GM21515 (cell line): ENCODE results near the gene KYAT1.

Source experiments
- ATAC-seq: cut with Tn5 transposase; IDR thresholded peaks from one replicate; pipeline ENCODE4 v1.9.1; 2021; ENCODE audit not compliant: unreplicated experiment

The KYAT1 gene

DNA sequence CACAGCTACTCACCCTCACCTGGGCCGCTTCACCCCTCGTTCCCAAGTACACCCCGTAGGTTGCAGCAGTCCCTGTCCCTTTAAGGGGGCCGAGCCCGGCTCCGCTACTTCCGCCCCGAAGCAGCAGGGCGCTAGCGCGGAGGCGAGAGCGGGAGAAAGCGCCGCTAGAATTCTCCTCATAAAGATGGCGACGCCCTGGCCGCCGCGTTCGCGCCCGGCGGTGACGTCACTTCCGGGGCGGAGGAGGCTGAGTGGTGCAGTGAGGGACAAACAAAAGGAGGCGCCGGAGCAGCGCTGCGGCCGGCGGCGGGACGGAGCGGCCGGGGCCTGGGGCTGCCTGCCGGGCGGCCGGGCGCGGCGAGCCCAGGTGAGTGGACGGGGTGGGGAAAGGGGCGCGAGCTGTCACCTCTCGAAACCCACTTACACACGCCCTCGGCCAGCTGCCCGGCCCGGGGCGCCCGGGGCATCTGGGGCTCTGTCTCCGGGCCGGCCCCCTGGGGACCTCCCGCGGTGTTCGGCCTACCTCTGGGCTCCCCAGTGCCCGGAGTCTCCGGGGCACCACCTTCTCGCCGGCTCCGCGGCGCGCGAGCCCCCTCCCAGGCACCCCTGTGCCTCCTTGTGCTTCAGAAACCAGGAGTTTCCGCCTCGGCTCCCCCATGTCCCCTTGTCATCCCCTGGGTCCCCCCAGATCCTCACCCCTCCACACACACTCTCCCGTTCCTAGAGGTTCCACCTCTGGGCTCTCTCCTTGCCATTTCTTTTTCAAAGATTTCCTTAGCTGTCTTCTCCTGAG lies at the start of gene KYAT1, which contains the start of gene LRRC8A:
Gene KYAT1 (minus strand): TSS at position 67 of the 793 bp plus-strand sequence. CDS start 36,545 bp downstream, outside the sequence.
Gene LRRC8A (plus strand): TSS at position 250 of the 793 bp plus-strand sequence. CDS start 25,032 bp downstream, outside the sequence.
- peak; percentile 87 for ATAC-seq

DNA sequence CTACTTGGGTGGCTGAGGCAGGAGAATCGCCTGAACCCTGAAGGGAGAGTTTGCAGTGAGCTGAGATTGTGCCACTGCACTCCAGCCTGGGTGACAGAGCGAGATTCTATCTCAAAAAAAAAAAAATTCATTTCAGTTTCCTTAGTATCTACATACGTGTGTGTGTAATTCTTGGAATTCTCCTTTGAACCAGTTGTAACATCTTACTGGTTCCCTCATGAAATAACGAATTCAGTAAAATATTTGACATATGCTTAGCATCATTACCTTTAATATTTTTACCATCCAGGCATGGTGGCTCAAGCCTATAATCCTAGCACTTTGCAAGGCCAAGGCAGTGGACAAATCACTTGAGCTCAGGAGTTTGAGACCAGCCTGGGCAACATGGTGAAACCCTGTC lies 47.8 kb upstream of the KYAT1 start:
- ATAC-seq: no peak

DNA sequence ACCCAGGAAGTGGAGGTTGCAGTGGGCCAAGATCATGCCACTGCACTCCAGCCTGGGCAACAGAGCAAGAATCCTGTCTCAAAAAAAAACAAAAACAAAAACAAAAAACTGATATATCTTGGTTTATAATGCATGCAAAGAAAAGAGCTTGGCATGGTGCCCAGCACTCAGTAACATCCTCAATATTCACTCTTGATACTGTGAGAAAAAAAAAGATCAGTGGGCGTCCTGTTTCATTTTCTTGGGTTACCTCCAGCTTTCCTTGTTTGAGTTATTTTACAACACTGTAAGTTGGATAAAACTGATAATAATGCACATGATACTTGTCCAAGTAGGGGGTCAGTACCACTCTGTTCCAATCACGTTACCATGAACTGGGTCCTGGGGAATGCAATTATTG lies 46.9 kb upstream of the KYAT1 start:
- no peak for ATAC-seq

DNA sequence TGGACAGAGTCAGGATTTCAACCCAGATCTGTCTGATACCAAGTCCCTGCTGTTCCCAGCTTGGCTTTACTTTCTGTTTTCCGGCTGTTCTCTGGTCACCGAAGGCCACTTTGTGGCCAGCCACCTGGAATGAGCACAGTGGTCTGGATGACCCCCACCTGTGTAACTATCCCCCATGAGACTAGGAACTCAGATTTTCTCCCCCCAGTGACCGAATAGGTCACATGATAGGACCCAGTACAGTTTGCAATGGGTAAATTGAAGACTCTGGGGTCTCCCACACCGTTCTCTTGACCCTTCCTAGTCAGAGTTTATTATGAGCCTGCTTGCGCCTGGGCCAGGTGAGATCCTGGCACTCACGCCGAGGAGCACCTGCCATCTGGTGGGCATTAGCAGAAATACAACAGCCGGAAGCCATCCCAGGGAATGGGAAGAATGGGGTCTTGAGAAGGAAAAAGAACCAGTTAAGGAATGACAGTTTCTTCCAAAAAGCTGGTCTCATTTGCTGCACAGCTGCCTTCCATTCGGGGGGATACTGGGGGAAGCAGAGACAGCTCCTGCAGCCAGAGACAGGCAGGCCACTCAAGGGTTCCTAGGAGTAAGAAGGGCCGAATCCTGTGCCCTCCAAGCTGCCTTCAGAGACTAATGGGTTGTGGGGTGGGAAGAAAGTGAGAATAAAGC lies 46.1 kb upstream of the KYAT1 start:
- ATAC-seq: no peak

DNA sequence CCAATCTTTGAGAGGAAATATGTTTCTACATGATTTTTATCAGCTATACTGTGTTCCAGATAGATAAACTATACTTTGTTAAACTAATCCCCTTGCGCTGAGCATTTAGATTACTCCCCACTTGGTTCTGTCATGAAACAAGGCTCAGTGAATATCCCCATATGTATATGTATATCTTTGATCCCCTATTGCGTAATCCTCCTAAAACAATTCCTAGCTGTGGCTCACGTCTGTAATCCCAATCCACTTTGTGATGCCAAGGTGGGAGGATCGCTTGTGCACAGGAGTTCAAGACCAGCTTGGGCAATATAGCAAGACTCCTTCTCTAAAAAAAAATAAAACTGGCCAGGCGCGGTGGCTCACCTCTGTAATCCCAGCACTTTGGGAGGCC lies 41.7 kb upstream of the KYAT1 start:
- no peak for ATAC-seq

DNA sequence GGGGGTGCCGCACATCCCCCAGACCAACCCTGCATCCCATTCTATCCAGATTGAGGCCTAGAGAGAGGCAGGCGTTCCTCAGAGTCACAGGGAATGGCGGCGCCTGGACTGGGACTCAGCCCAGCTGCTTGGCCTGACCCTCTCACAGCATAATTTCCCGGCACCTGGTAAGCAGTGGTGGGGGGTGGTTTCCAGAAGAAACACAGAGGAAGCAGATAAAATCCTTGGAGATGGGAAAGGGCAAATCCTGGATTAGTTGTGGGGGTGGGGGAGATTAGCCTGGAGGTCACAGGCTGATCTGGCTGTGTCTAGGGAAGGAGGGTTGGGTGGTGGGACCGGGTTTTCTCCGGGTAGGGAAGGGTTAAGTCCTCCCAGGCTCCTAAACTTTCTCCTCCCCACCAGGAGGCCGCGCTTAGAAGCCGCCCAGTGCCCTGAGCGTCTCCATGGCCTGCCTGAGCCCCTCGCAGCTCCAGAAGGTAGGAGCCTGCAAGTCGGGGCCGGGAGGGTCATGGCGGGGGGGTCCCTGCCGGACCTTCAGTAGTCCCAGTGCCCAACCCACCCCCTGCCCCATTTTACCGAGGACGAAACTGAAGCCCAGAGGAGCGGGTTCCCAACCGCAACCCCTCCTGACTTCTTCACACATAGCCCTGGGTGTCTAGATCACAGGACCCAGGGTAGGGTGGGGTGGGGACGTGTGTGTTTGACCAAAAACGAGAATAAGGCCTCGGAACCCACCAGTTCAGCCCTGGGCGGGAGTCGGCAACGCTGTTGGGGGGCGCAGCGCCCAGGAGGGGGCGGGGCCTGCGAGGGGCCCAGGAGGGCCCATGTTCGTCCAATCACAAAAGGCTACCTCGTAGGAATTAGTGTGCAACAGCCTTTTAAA lies 40.4 kb upstream of the KYAT1 start:
- ATAC-seq: no peak

DNA sequence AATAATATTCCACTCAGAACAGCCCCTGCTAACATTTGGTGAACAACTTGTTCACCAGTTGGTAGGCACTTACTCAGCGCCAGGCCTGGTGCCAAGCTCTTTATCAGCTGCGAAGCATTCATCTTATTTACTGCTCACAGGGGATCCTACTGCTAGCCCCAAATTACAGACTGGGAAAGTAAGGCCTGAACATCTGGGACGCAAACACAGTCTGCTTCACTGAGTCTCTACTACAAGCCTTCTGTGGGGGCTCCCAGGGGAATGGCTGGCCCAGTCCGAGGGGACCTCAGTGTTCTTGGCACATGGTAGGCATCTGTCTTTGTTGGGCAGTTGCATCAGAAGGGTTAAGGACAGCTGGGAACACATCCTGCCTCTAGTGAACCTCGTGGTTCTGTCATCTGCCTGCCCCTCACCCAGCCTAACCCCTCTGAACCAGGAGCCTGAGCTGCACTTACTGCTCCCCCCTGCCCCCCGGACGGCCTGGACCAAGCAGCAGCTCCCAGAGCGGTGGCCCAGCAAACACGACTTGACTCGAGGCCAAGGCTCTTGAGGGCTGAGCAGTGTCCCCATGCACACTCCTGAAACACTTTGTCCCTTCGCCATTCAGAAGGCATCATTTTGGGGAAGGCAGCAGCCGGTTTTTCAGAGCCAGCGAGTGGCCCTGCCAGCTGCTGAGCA lies 38.8 kb upstream of the KYAT1 start, which contains the start of gene PHYHD1:
Gene PHYHD1 (plus strand): TSS at position 602 of the 678 bp plus-strand sequence. CDS start 1,342 bp downstream, outside the sequence.
- no peak for ATAC-seq

DNA sequence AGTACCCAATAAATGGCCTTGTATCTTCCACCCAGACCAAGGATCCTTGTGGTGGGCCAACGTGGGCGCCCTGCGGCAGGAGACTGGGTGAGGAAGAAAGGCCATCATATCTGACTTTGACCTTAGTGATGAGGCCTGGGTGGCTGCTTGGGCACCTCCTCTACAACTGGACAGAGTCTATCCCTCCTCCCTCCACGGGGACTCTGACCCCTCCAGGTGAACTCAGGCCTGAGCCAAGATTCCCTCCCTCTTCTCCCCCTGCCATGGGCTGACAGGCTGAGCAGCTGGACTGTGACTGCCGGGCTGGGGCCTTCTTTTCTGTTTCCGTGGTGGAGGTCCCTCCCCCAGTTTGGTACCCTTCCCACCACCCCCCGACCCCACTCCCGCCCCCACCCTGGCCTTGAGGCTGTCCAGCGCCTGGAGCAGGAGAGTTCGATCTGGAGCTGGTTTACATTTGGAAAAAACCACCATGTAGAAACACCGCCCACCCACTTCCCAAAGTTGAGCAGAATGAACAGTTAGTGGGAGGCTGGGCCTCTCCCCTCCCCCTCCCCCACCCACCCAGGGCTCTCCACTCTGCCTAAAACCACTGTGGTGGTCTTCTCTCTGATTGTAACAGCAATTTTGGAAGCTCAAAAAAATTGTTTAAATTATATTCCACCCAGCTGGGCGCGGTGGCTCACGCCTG lies 37.8 kb upstream of the KYAT1 start:
- no peak for ATAC-seq

DNA sequence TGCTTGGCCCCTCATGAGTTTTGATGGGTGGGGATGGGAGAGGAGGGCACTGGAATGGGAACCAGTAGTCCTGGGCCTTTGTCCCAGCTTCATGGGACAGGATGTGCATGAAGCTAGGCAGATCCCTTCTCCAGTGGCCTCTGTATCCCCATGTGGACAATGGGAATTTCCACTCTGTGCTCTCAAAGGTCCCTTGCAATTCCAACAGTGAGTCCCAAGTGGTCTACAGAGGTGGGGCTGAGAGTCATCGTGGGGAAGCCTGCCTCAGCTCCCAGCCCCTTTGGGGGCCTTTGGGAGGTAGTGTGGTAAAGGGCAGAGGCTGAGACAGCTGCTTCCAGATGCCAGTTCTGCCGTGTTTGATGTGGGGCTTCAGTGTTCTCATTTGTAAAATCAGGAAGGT lies 37.2 kb upstream of the KYAT1 start:
- no peak for ATAC-seq

DNA sequence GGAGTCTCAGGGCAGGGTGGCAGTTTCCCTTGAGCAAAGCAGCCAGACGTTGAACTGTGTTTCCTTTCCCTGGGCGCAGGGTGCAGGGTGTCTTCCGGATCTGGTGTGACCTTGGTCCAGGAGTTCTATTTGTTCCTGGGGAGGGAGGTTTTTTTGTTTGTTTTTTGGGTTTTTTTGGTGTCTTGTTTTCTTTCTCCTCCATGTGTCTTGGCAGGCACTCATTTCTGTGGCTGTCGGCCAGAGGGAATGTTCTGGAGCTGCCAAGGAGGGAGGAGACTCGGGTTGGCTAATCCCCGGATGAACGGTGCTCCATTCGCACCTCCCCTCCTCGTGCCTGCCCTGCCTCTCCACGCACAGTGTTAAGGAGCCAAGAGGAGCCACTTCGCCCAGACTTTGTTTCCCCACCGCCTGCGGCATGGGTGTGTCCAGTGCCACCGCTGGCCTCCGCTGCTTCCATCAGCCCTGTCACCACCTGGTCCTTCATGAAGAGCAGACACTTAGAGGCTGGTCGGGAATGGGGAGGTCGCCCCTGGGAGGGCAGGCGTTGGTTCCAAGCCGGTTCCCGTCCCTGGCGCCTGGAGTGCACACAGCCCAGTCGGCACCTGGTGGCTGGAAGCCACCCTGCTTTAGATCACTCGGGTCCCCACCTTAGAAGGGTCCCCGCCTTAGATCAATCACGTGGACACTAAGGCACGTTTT lies 35.5 kb upstream of the KYAT1 start:
- no peak for ATAC-seq

DNA sequence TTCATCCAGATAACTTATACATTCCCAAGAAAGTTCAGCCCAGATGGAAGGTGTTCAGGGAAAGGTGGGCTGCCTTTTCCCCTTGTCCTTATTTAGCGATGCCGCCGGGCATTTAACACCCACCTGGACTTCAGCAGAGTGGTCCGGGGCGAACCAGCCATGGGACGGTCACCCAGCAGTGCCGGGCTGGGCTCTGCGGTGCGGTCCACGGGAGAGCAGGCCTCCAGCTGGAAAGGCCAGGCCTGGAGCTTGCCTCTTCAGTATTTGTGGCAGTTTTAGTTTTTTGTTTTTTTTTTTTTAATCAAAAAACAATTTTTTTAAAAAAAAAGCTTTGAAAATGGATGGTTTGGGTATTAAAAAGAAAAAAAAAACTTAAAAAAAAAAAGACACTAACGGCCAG lies 35.0 kb upstream of the KYAT1 start:
- ATAC-seq: no peak

DNA sequence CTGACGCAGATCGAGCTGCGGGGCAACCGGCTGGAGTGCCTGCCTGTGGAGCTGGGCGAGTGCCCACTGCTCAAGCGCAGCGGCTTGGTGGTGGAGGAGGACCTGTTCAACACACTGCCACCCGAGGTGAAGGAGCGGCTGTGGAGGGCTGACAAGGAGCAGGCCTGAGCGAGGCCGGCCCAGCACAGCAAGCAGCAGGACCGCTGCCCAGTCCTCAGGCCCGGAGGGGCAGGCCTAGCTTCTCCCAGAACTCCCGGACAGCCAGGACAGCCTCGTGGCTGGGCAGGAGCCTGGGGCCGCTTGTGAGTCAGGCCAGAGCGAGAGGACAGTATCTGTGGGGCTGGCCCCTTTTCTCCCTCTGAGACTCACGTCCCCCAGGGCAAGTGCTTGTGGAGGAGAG lies 34.5 kb upstream of the KYAT1 start:
- no peak for ATAC-seq

DNA sequence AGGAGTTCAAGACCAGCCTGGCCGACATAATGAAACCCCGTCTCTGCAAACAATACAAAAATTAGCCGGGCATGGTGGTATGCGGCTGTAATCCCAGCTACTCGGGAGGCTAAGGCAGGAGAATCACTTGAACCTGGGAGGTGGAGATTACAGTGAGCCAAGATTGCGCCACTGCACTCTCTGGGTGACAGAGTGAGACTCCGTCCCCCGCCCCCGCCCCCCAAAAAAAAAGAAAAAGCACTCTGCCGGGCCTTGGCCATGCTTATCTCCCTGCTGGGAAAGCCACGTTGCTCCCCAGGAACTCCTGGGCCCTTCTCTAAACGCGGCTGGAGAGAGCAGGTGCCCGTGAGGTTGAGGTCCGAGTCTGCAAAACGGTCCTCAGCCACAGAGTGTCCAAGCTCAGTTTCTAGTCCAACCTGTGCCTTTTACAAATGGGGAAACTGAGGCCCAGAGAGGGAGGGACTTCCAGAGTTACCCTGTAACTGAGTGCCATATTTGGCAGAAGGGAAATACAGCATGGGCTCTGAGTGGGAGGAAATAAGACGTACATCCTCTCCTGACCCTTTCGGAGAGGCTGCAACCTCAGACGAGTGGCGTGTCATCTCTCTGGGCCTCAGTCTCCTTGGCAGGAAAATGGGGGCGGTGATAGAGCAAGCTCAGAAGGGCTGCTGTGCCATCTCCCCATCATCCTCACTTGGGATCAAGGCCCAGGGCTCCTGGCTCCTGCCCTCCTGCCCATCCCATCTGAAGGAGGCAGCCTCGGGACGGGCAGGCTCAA lies 32.4 kb upstream of the KYAT1 start:
- no peak for ATAC-seq

DNA sequence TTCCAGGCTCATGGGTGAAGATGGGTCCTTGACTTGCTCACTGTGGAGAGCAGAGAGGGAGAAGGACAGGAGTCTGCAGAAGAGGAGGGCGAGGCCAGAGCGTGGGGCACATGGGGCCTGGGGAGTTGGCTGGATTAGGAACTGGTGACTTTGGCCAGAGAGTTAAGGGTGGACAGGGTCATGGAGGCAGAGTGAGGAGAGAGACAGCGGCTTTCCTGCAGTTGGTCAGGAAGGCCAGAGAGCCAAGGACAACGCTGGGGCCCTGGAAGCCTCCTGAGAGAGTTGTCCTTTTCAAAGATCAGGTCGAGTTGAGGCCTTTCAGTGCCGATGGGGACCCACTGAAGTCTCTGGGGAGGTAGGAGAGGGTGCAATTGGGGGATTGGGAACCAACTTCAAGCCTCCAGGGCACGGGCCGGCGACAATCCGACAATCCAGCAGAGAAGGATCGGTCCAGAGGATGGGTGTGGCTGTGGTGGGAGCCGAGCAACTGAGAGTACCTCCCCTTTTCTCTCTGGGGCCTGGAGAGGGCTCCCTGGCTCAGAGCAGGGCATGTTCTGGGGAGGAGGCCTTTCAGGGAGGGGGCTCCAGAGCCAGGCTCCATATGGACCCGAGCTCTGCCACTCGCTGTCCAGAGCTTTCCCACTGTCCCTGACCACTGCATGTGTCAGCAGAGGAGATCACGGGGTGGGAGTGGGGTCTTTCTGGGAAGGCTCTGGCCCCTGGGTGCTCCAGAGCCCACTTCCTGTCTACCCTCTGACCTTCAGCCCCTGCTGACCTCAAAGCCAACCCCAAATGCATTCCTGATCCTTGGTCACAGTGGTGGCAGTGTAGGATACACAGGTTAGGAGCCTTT lies 31.5 kb upstream of the KYAT1 start:
- no peak for ATAC-seq

DNA sequence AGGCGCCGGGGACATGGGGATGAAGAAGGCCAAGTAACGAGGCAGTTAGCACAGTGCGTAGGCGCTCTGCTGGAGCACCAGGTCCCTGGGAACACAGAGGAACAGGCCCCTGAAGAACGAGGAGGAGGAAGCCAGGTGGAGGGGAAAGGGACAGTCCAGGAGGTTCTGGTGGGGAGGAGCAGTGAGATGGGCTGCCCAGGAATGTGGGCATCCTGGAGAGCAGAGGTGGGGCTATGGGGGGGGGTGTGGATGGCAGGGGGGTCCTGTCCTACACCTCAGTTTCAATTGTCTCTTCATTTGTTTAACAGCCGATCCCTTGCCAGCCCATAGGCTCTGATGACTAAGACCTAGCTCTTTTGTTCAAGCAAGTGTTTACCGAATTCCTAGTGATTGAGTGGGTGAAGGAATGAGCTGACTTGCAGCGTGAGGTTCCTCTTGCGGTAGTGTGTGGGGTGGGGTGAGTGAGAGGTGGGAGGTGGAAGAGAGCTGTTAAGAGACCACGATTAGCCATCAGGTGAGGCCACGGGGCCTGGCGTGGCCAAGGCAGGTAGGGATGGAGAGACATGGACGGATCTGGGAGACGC lies 30.6 kb upstream of the KYAT1 start:
- ATAC-seq: no peak

DNA sequence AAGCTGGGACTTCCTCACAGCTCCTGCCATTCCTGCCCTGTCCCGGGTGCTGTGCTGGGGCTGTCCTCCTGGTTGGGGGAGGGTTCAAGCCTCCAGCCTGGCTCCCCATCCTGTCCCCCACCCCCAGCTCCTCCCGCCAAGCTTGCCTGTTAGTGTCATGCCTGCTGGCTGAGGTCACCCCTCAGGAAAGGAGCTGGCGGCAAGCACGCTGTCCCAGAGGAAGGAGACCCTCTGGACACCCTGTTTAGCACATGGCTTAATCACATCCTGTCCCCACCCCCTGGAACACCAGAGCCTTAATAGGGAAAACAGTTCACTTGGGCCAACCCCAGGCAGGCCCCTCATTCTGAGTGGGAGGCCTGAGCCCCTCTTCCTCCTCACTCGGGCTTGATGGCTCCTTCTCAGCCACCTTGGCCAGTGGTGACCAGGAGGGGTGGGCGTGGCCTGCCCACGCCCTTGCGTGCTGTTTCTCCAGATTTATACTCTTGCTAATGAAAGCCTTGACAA lies 29.8 kb upstream of the KYAT1 start:
- no peak for ATAC-seq

DNA sequence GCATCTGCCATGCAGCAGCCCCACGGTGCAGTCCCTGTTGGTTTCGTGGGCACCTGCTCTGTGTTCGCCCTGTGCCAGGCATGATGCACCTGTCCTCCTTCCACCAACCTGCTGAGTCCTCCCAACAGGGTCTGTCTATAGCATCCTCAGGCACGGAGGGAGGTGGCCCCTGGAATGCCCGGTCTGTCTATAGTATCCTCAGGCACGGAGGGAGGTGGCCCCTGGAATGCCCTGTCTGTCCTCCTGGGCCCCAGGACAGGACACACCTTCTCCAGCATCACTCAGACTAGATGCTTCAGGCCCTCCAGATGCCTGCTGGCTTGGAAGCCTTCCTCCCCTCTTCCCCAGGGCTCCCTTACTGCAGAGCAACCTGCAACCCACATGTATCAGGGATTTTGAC lies 29.2 kb upstream of the KYAT1 start:
- no peak for ATAC-seq
